ENCODE measurements around the gene CELSR1. TPM values are rescaled to one million over a fixed set of nuclear protein-coding genes. Genes with fewer than 3 reads are reported as not detected.

CELSR1 gene
- total RNA-seq, 1 experiment from 2014 or later, result 14.2 TPM

DNA sequence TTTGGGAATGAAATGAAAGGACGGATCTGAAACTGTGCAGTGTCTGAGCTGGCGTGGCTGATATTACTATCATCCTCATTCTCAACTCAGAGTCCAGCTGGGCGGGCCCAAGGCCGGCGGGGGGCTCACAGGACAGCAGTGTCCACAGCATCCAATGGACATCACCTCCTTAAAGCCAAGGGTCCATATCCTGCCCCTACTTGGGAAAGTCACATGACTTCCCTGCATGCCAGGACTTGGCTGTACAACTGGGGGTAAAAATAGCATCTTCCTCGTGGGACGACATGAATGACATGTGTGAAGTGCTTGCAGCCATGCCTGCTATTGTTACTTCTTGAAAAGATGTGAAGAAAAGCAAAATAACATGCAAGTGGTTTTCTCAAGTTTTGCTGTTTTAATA lies 119.7 kb downstream of the CELSR1 start:
- Histone ChIP-seq H3K9me3 (ENCODE audit: low read length) (no peaks in the 10 kb centered on the region), H4K20me1 (ENCODE audit: low read length) (no peaks in the 10 kb centered on the region), H3K4me2 (ENCODE audit: low read length) (no peak overlapping the region), H3K9ac (ENCODE audit: low read length) (no peak overlapping the region), H3K27ac (ENCODE audit: low read length) (no peak overlapping the region), H2AFZ (ENCODE audit: low read length) (no peak overlapping the region), H3K4me1 (ENCODE audit: insufficient read depth, low read length) (no peaks in the 10 kb centered on the region), H3K9me2 (replicated peaks; ENCODE audit: low read length) (no peaks in the 10 kb centered on the region), H3K79me2 (ENCODE audit: low read length) (no peaks in the 10 kb centered on the region), H3K36me3 (ENCODE audit: low read depth, low read length) (no peaks in the 10 kb centered on the region), H3F3A (ENCODE audit: low read length, unreplicated experiment) (no peaks in the 10 kb centered on the region), H3K27me3 (ENCODE audit: low read length) (no peaks in the 10 kb centered on the region), H3K4me3 (ENCODE audit: low read length) (no peak overlapping the region)
- no peak for ATAC-seq
- ChIA-PET CTCF (no interaction called here), POLR2A (ENCODE audit: unreplicated experiment) (no interaction called here)
- no peak for DNase-seq
- no TSS peak for BruUV-seq (replicated peaks)
- intact Hi-C loops (cut with micrococcal nuclease), result no loop called here
- TF ChIP-seq, protein P1, sequence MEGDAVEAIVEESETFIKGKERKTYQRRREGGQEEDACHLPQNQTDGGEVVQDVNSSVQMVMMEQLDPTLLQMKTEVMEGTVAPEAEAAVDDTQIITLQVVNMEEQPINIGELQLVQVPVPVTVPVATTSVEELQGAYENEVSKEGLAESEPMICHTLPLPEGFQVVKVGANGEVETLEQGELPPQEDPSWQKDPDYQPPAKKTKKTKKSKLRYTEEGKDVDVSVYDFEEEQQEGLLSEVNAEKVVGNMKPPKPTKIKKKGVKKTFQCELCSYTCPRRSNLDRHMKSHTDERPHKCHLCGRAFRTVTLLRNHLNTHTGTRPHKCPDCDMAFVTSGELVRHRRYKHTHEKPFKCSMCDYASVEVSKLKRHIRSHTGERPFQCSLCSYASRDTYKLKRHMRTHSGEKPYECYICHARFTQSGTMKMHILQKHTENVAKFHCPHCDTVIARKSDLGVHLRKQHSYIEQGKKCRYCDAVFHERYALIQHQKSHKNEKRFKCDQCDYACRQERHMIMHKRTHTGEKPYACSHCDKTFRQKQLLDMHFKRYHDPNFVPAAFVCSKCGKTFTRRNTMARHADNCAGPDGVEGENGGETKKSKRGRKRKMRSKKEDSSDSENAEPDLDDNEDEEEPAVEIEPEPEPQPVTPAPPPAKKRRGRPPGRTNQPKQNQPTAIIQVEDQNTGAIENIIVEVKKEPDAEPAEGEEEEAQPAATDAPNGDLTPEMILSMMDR (conservative IDR thresholded peaks at IDR 0.05; ENCODE audit: low read depth, low read length), result no peak
- TF ChIP-seq EZH2phosphoT487 (IDR thresholded peaks at IDR 0.05; ENCODE audit: borderline replicate concordance, low read length) (no peak), EZH2 (IDR thresholded peaks at IDR 0.05; ENCODE audit: low read length, unreplicated experiment) (no peak)

DNA sequence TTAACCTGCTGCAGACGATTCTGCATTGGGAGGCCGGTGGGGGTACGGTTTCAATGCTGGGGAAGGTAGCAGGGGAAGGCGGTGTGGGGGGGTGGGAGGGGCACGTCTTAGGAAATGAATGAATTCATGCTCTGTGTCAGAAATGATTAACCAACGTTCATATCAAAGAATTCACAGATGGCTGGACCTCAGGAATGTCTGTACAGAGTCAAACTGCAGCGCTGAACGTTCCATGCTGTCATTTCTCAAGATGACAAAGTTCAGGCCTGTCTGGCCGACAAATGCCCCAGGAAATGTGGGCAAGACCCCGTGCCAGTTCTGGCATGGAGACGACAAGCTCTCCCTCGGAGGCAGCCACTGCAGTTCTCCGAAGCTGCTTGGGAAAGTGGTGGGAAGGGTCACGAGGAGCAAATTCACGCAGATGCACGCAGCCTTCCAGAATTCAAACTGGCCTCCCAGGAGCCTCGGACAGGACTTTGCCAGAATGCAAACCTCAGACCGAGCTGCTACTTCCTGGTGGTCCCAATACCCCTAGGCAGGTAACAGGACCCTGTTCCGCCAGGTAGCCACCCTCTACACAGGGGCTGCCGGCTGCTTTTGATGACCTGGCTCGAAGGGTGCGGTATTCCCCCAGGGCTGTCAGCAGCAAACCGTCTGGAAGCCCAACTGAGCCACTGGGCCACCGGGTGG lies 120.4 kb downstream of the CELSR1 start:
- no peaks in the 10 kb centered on the region for H4K20me1 ChIP-seq (ENCODE audit: low read length)
- TF ChIP-seq EZH2 (IDR thresholded peaks at IDR 0.05; ENCODE audit: low read length, unreplicated experiment), result no peak
- TF ChIP-seq, protein P1 (conservative IDR thresholded peaks at IDR 0.05; ENCODE audit: low read depth, low read length), result no peak
- no peak for TF ChIP-seq EZH2phosphoT487 (IDR thresholded peaks at IDR 0.05; ENCODE audit: borderline replicate concordance, low read length)
- no peaks in the 10 kb centered on the region for H3K9me2 ChIP-seq (replicated peaks; ENCODE audit: low read length)
- DNase-seq (no peak), ATAC-seq (no peak)
- no peaks in the 10 kb centered on the region for H3K36me3 ChIP-seq (ENCODE audit: low read depth, low read length)
- no peak overlapping the region for H3K27ac ChIP-seq (ENCODE audit: low read length)
- H3K27me3 ChIP-seq (ENCODE audit: low read length), result no peaks in the 10 kb centered on the region
- H3K79me2 ChIP-seq (ENCODE audit: low read length), result no peaks in the 10 kb centered on the region
- ChIA-PET CTCF (no interaction called here), POLR2A (ENCODE audit: unreplicated experiment) (no interaction called here)
- intact Hi-C loops (cut with micrococcal nuclease), result no loop called here
- H2AFZ ChIP-seq (ENCODE audit: low read length), result no peak overlapping the region
- BruUV-seq (replicated peaks), result no TSS peak
- no peak overlapping the region for H3K4me2 ChIP-seq (ENCODE audit: low read length)
- H3K4me3 ChIP-seq (ENCODE audit: low read length), result no peak overlapping the region
- H3K9ac ChIP-seq (ENCODE audit: low read length), result no peak overlapping the region
- no peaks in the 10 kb centered on the region for H3K4me1 ChIP-seq (ENCODE audit: insufficient read depth, low read length)
- H3F3A ChIP-seq (ENCODE audit: low read length, unreplicated experiment), result no peaks in the 10 kb centered on the region
- no peaks in the 10 kb centered on the region for H3K9me3 ChIP-seq (ENCODE audit: low read length)

DNA sequence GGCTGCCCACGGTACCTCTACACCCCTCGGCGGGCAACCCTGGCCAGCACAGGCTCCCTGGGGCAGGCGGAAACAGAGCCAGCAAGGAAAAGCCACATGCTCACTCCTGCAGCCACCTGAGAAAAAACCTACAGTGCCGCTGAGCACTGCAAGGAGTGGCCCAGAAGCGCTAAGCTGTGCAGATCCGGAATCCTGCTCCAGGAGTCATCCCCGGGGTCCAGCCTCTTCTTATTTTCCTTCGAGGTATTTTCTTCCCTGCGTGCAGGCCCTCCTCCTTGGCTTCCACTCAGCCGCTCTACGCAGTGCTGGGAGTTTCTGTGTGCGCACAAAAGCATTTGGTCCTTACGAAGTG lies 120.9 kb downstream of the CELSR1 start:
- H3K4me3 ChIP-seq (ENCODE audit: low read length), result no peak overlapping the region
- DNase-seq, result no peak

More for the DNA sequence above, 120.9 kb downstream of the CELSR1 start:
- Histone ChIP-seq H3K9me3 (ENCODE audit: low read length) (no peaks in the 10 kb centered on the region), H3K79me2 (ENCODE audit: low read length) (no peaks in the 10 kb centered on the region), H3K4me1 (ENCODE audit: insufficient read depth, low read length) (no peaks in the 10 kb centered on the region), H4K20me1 (ENCODE audit: low read length) (no peaks in the 10 kb centered on the region), H3K27ac (ENCODE audit: low read length) (no peak overlapping the region), H3K9ac (ENCODE audit: low read length) (no peak overlapping the region), H3K36me3 (ENCODE audit: low read depth, low read length) (no peaks in the 10 kb centered on the region), H3K27me3 (ENCODE audit: low read length) (no peaks in the 10 kb centered on the region), H3F3A (ENCODE audit: low read length, unreplicated experiment) (no peaks in the 10 kb centered on the region), H3K4me2 (ENCODE audit: low read length) (no peak overlapping the region), H2AFZ (ENCODE audit: low read length) (no peak overlapping the region), H3K9me2 (replicated peaks; ENCODE audit: low read length) (no peaks in the 10 kb centered on the region)
- intact Hi-C loops (cut with micrococcal nuclease), result no loop called here
- CTCF ChIA-PET, result no interaction called here
- POLR2A ChIA-PET (ENCODE audit: unreplicated experiment), result no interaction called here
- BruUV-seq (replicated peaks), result no TSS peak
- peak; percentile 79 for ATAC-seq
- TF ChIP-seq EZH2 (IDR thresholded peaks at IDR 0.05; ENCODE audit: low read length, unreplicated experiment), result no peak
- no peak for TF ChIP-seq EZH2phosphoT487 (IDR thresholded peaks at IDR 0.05; ENCODE audit: borderline replicate concordance, low read length)
- TF ChIP-seq, protein P1 (conservative IDR thresholded peaks at IDR 0.05; ENCODE audit: low read depth, low read length), result no peak

Data from PC-3 (cell line).